WTC11 (cell line): Measurements from ENCODE around the gene SELENON. TPM values are rescaled to one million over a fixed set of nuclear protein-coding genes. Genes with fewer than 3 reads are reported as not detected.

Experiments used
- ATAC-seq: fragments of 200-7000 bp; cut with Tn5 transposase; 2 replicates; pipeline ENCODE4 v1.10.0; 2021; ENCODE audit warnings: mild to moderate bottlenecking, moderate library complexity
- CTCF ChIA-PET: fragments of 300-600 bp; sonication (Branson Sonifier 250); formaldehyde crosslinking; loops from one replicate; lab custom pipeline; 2021; ENCODE audit warnings: antibody characterized with exemption; lab: Charles Lee
- POLR2A ChIA-PET: fragments of 350-600 bp; sonication (Branson Sonifier 250); formaldehyde crosslinking; loops from one replicate; lab custom pipeline; 2021; ENCODE audit warnings: antibody characterized with exemption; lab: Charles Lee
- DNase-seq: peaks from one replicate; pipeline ENCODE4 v3.0.0; 2021; ENCODE audit warnings: low spot score
- H3K27ac Mint-ChIP-seq: 2 replicates; pipeline ENCODE4 v1.8.0; 2021; ENCODE audit warnings: mixed read lengths
- H3K27me3 Mint-ChIP-seq: 2 replicates; pipeline ENCODE4 v1.8.0; 2021; ENCODE audit warnings: low read depth, mild to moderate bottlenecking, moderate library complexity, mixed read lengths
- H3K36me3 Mint-ChIP-seq: 2 replicates; pipeline ENCODE4 v1.8.0; 2021; ENCODE audit warnings: mixed read lengths
- H3K4me1 Mint-ChIP-seq: 2 replicates; pipeline ENCODE4 v1.8.0; 2022; ENCODE audit warnings: mixed read lengths
- H3K4me3 Mint-ChIP-seq: 2 replicates; pipeline ENCODE4 v1.8.0; 2021; ENCODE audit warnings: mild to moderate bottlenecking, moderate library complexity, mixed read lengths
- H3K9me3 Mint-ChIP-seq: 2 replicates; pipeline ENCODE4 v1.8.0; 2021; ENCODE audit warnings: mixed read lengths
- E2F1 ChIP-seq: sonication (generic); formaldehyde crosslinking; IDR thresholded peaks from 2 replicates; pipeline ENCODE4 v1.8.0; 2022; ENCODE audit warnings: mild to moderate bottlenecking, missing genetic modification reagents
- FOXP4 ChIP-seq: sonication (generic); formaldehyde crosslinking; IDR thresholded peaks from 2 replicates; pipeline ENCODE4 v1.8.0; 2022; ENCODE audit warnings: mild to moderate bottlenecking, missing genetic modification reagents
- HMGA2 ChIP-seq: fragments of 250-450 bp; sonication (Bioruptor Pico); IDR thresholded peaks from 2 replicates; pipeline ENCODE4 v1.4.0; 2021; ENCODE audit warnings: mild to moderate bottlenecking, moderate library complexity
- HMGXB4 ChIP-seq: sonication (generic); formaldehyde crosslinking; IDR thresholded peaks from 2 replicates; pipeline ENCODE4 v1.8.1; 2023; ENCODE audit warnings: mild to moderate bottlenecking, moderate library complexity, missing genetic modification reagents
- JUN ChIP-seq: sonication (generic); formaldehyde crosslinking; IDR thresholded peaks from 2 replicates; pipeline ENCODE4 v1.8.0; 2023; ENCODE audit warnings: mild to moderate bottlenecking, missing genetic modification reagents
- MXD4 ChIP-seq: fragments of 250-450 bp; sonication (Bioruptor Pico); IDR thresholded peaks from 2 replicates; pipeline ENCODE4 v1.8.0; 2021; ENCODE audit warnings: mild to moderate bottlenecking, moderate library complexity, borderline replicate concordance
- TCF7 ChIP-seq: sonication (generic); formaldehyde crosslinking; IDR thresholded peaks from 2 replicates; pipeline ENCODE4 v1.8.0; 2022; ENCODE audit warnings: mild to moderate bottlenecking, low read depth, missing genetic modification reagents, moderate library complexity
- TEAD4 ChIP-seq: sonication (generic); formaldehyde crosslinking; IDR thresholded peaks from 2 replicates; pipeline ENCODE4 v1.8.0; 2022; ENCODE audit warnings: mild to moderate bottlenecking, missing genetic modification reagents
- TP53 ChIP-seq: sonication (generic); formaldehyde crosslinking; IDR thresholded peaks from 2 replicates; pipeline ENCODE4 v1.8.1; 2023; ENCODE audit warnings: mild to moderate bottlenecking, missing genetic modification reagents
- USF1 ChIP-seq: sonication (generic); formaldehyde crosslinking; IDR thresholded peaks from 2 replicates; pipeline ENCODE4 v1.8.0; 2022; ENCODE audit warnings: mild to moderate bottlenecking, missing genetic modification reagents
- ZBTB21 ChIP-seq: sonication (generic); formaldehyde crosslinking; IDR thresholded peaks from 2 replicates; pipeline ENCODE4 v1.8.1; 2023; ENCODE audit warnings: mild to moderate bottlenecking, missing genetic modification reagents, borderline replicate concordance
- ZNF121 ChIP-seq: sonication (generic); formaldehyde crosslinking; IDR thresholded peaks from 2 replicates; pipeline ENCODE4 v1.8.0; 2023; ENCODE audit warnings: missing genetic modification reagents
- ZNF219 ChIP-seq: sonication (generic); formaldehyde crosslinking; IDR thresholded peaks from 2 replicates; pipeline ENCODE4 v1.8.0; 2023; ENCODE audit warnings: missing genetic modification reagents, mild to moderate bottlenecking, borderline replicate concordance
- ZNF317 ChIP-seq: sonication (generic); formaldehyde crosslinking; IDR thresholded peaks from 2 replicates; pipeline ENCODE4 v1.8.1; 2023; ENCODE audit warnings: low read depth, mild to moderate bottlenecking, moderate library complexity, missing genetic modification reagents, borderline replicate concordance
- ZNF416 ChIP-seq: fragments of 250-450 bp; sonication (Bioruptor Pico); IDR thresholded peaks from 2 replicates; pipeline ENCODE4 v1.9.0; 2021; ENCODE audit warnings: mild to moderate bottlenecking, inconsistent platforms
- total RNA-seq: library from RNA; stranded (reverse); gene quantifications from 3 replicates; pipeline ENCODE4 v1.2.3, GENCODE V29; 2021

The SELENON gene
- total RNA-seq, 1 experiment from 2014 or later, result 80.2 TPM

GRCh38 chr1:25770541-25771220, 29.3 kb upstream of the SELENON start:
- Mint-ChIP-seq H3K27ac (peak overlapping the region; percentile 66; the same call in 1 of the 2 replicates), H3K4me1 (peaks cover 52% of the 10 kb centered on the region), H3K9me3 (no peaks in the 10 kb centered on the region), H3K27me3 (no peaks in the 10 kb centered on the region; the same call in 1 of the 2 replicates), H3K4me3 (no peak overlapping the region), H3K36me3 (no peaks in the 10 kb centered on the region)
- DNase-seq, result no peak
- ChIA-PET POLR2A (no interaction called here), CTCF (interaction anchor here (0.9 kb wide), 1 partner anchor 28 kb away, joined by 4 read pairs; no protein-coding TSS in a partner anchor)
- no peak for ATAC-seq
- TF ChIP-seq ZNF219 (CRISPR knock-in tag) (no peak), ZNF416 (CRISPR knock-in tag) (no peak), ZBTB21 (no peak), HMGA2 (CRISPR knock-in tag) (no peak), HMGXB4 (CRISPR knock-in tag) (no peak), TCF7 (no peak), JUN (no peak), ZNF317 (no peak)

GRCh38 chr1:25771221-25772114, 28.5 kb upstream of the SELENON start:
- Mint-ChIP-seq H3K27ac (peak overlapping the region; percentile 66; the same call in 1 of the 2 replicates), H3K36me3 (no peaks in the 10 kb centered on the region), H3K4me3 (no peak overlapping the region), H3K9me3 (no peaks in the 10 kb centered on the region), H3K27me3 (no peaks in the 10 kb centered on the region; the same call in 1 of the 2 replicates), H3K4me1 (peaks cover 49% of the 10 kb centered on the region)
- ChIA-PET POLR2A (no interaction called here), CTCF (interaction anchor here (0.9 to 1.3 kb wide), 4 partner anchors 9 to 153 kb away, joined by 3 to 7 read pairs (median 4); no protein-coding TSS in a partner anchor)
- no peak for TF ChIP-seq USF1 (CRISPR knock-in tag)
- no peak for TF ChIP-seq TP53 (CRISPR knock-in tag)
- TF ChIP-seq E2F1, result no peak
- TF ChIP-seq TEAD4, result no peak
- TF ChIP-seq MXD4 (CRISPR knock-in tag), result no peak
- TF ChIP-seq ZNF121 (CRISPR knock-in tag), result no peak
- peak; percentile 63 for ATAC-seq
- DNase-seq, result peak; percentile 32

- ATAC-seq, result no peak
- CTCF ChIA-PET, result interaction anchor here (0.9 to 1.3 kb wide), 4 partner anchors 8 to 154 kb away, joined by 3 to 7 read pairs (median 4); no protein-coding TSS in a partner anchor
- peak overlapping the region; percentile 58; the same call in 1 of the 2 replicates for H3K27ac Mint-ChIP-seq
Measured at GRCh38 chr1:25772164-25772563, 27.8 kb upstream of the SELENON start.

More at GRCh38 chr1:25772164-25772563, 27.8 kb upstream of the SELENON start:
- H3K36me3 Mint-ChIP-seq, result no peaks in the 10 kb centered on the region
- no peak for TF ChIP-seq FOXP4 (CRISPR knock-in tag)
- H3K27me3 Mint-ChIP-seq, result no peaks in the 10 kb centered on the region; the same call in 1 of the 2 replicates
- no peak for DNase-seq
- no peak overlapping the region for H3K4me3 Mint-ChIP-seq
- H3K9me3 Mint-ChIP-seq, result no peaks in the 10 kb centered on the region
- peaks cover 49% of the 10 kb centered on the region for H3K4me1 Mint-ChIP-seq
- POLR2A ChIA-PET, result no interaction called here
